Measurements from ENCODE around the gene SUPT20H.

DNA sequence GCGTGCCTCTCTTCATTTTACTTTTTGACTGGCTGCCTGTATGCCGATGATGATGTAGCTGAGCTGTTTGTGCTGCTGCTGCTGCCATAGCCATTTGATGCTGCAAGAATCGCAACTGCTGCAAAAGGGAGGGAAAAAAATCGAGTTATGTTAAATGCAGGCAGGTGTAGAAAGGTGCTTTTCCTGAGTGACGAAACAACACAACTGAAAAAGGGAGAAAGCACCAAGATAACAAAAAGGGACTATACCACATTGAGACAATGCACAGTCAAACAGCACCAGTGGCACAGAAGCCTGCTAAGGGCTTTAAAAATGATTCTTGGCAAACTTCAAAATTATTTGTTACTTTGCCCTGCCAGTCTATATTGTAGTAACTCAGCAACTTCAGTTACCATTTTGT lies 49.8 kb downstream of the SUPT20H start:
- TF ChIP-seq, protein P1, sequence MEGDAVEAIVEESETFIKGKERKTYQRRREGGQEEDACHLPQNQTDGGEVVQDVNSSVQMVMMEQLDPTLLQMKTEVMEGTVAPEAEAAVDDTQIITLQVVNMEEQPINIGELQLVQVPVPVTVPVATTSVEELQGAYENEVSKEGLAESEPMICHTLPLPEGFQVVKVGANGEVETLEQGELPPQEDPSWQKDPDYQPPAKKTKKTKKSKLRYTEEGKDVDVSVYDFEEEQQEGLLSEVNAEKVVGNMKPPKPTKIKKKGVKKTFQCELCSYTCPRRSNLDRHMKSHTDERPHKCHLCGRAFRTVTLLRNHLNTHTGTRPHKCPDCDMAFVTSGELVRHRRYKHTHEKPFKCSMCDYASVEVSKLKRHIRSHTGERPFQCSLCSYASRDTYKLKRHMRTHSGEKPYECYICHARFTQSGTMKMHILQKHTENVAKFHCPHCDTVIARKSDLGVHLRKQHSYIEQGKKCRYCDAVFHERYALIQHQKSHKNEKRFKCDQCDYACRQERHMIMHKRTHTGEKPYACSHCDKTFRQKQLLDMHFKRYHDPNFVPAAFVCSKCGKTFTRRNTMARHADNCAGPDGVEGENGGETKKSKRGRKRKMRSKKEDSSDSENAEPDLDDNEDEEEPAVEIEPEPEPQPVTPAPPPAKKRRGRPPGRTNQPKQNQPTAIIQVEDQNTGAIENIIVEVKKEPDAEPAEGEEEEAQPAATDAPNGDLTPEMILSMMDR (IDR thresholded peaks at IDR 0.05): no peak
- TF ChIP-seq POLR2A (IDR thresholded peaks at IDR 0.05): no peak

Data from vagina (tissue), 2 donors.